Measurements from ENCODE around the gene TPGS1.

TPGS1 gene

DNA sequence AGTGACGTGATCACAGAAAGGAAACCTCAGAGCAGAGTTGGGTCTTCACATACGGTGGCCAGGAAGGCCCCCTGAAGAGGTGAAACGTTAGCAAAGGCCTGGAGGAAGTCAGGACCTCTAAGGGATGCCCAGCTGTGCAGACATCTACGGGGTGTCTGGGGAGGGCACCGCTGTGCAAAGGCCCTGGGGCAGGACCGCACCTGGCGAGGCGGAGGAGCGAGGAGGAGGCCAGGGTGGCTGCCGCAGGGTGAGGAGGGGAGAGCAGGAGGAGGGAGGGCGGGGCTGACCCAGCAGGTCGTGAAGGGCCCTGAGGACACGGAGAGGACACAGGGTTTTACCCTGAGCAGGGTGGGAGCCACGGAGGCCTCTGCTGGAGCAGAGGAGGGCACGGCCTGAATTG lies 22.8 kb upstream of the TPGS1 start:
- H3K4me1 ChIP-seq (ENCODE audit: control insufficient read depth in 1 of 2, insufficient read depth in 2 of 2, low read length in 2 of 2) = peaks cover 14 to 19% of the 10 kb centered on the region in 2 experiments
- H3K4ac ChIP-seq (ENCODE audit: low read depth, low read length) = no peak overlapping the region
- no peak overlapping the region for H2AK5ac ChIP-seq (ENCODE audit: low read length)
- no peak overlapping the region for H3K23ac ChIP-seq (ENCODE audit: low read length)
- no peak overlapping the region for H4K8ac ChIP-seq (ENCODE audit: low read depth, low read length)
- peaks cover 21% of the 10 kb centered on the region for H3K79me1 ChIP-seq (ENCODE audit: low read length)
- no peak overlapping the region for H3K27ac ChIP-seq (ENCODE audit: low read depth, low read length)
- no peak overlapping the region for H2AFZ ChIP-seq (ENCODE audit: insufficient read depth, low read length, poor library complexity)
- no peak overlapping the region for H3K14ac ChIP-seq (ENCODE audit: low read length)
- no peaks in the 10 kb centered on the region for H3K36me3 ChIP-seq (ENCODE audit: control insufficient read depth in 1 of 2, insufficient read depth in 2 of 2, low read length in 2 of 2)
- H4K91ac ChIP-seq (ENCODE audit: low read depth, low read length) = no peak overlapping the region
- no peak overlapping the region for H2BK120ac ChIP-seq (ENCODE audit: insufficient read depth, low read length, poor library complexity)
- H2BK5ac ChIP-seq (ENCODE audit: low read depth, low read length, poor library complexity) = no peak overlapping the region
- no peak overlapping the region for H3K4me2 ChIP-seq (ENCODE audit: low read length)
- peaks cover 6% of the 10 kb centered on the region for H3K9me3 ChIP-seq (ENCODE audit: insufficient read depth, low read depth, low read length)
- H3K18ac ChIP-seq (ENCODE audit: low read length) = no peak overlapping the region
- WGBS (ENCODE audit: extremely low coverage, insufficient coverage, insufficient read length) = no CpG with 5 or more reads among the region's 15 CpGs
- no peak overlapping the region for H3K9ac ChIP-seq (ENCODE audit: low read length)
- no peaks in the 10 kb centered on the region for H3K27me3 ChIP-seq (ENCODE audit: insufficient read depth, low read length)
- H2BK12ac ChIP-seq (ENCODE audit: low read length) = no peak overlapping the region
- no peak overlapping the region for H4K12ac ChIP-seq (ENCODE audit: low read depth, low read length)
- no peak overlapping the region for H3K4me3 ChIP-seq (ENCODE audit: low read depth, low read length)
- DNase-seq = no peak
- H3K79me2 ChIP-seq (ENCODE audit: control insufficient read depth, insufficient read depth, low read length, poor library complexity) = peaks cover 4% of the 10 kb centered on the region

DNA sequence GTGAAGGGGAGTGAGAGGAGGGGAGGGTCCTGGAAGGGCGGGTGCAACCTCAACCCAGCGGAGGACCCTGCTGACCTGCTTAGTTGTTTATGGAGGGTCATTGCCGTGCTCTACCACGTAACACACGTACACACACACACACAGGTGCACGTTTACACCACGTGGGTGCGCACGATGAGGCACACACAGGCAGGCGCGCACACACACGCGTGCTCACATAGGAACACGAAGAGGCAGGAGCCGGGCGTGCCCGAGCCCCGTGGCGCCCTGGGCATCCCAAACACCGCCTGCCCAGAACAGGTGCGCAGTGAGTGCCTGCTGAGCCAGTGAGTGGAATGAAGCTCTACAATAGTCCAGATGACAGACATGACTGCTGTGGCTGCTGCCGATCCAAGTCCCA lies 22.2 kb upstream of the TPGS1 start:
- Histone ChIP-seq H2BK5ac (ENCODE audit: low read depth, low read length, poor library complexity) (no peak overlapping the region), H3K27me3 (ENCODE audit: insufficient read depth, low read length) (no peaks in the 10 kb centered on the region), H3K4ac (ENCODE audit: low read depth, low read length) (no peak overlapping the region), H3K9me3 (ENCODE audit: insufficient read depth, low read depth, low read length) (peaks cover 6% of the 10 kb centered on the region), H3K9ac (ENCODE audit: low read length) (no peak overlapping the region), H2AFZ (ENCODE audit: insufficient read depth, low read length, poor library complexity) (no peak overlapping the region), H3K79me2 (ENCODE audit: control insufficient read depth, insufficient read depth, low read length, poor library complexity) (peaks cover 4% of the 10 kb centered on the region), H3K36me3 (ENCODE audit: control insufficient read depth in 1 of 2, insufficient read depth in 2 of 2, low read length in 2 of 2) (no peaks in the 10 kb centered on the region), H2BK120ac (ENCODE audit: insufficient read depth, low read length, poor library complexity) (no peak overlapping the region), H3K18ac (ENCODE audit: low read length) (no peak overlapping the region), H4K8ac (ENCODE audit: low read depth, low read length) (no peak overlapping the region), H3K14ac (ENCODE audit: low read length) (no peak overlapping the region), H3K27ac (ENCODE audit: low read depth, low read length) (no peak overlapping the region), H2AK5ac (ENCODE audit: low read length) (no peak overlapping the region), H2BK12ac (ENCODE audit: low read length) (no peak overlapping the region), H4K91ac (ENCODE audit: low read depth, low read length) (peak overlapping the region; percentile 89), H3K23ac (ENCODE audit: low read length) (no peak overlapping the region), H3K79me1 (ENCODE audit: low read length) (peaks cover 22% of the 10 kb centered on the region), H3K4me3 (ENCODE audit: low read depth, low read length) (no peak overlapping the region), H3K4me1 (ENCODE audit: control insufficient read depth in 1 of 2, insufficient read depth in 2 of 2, low read length in 2 of 2) (peaks cover 14 to 22% of the 10 kb centered on the region in 2 experiments), H4K12ac (ENCODE audit: low read depth, low read length) (no peak overlapping the region), H3K4me2 (ENCODE audit: low read length) (no peak overlapping the region)
- DNase-seq = no peak
- no CpG with 5 or more reads among the region's 22 CpGs for WGBS (ENCODE audit: extremely low coverage, insufficient coverage, insufficient read length)

DNA sequence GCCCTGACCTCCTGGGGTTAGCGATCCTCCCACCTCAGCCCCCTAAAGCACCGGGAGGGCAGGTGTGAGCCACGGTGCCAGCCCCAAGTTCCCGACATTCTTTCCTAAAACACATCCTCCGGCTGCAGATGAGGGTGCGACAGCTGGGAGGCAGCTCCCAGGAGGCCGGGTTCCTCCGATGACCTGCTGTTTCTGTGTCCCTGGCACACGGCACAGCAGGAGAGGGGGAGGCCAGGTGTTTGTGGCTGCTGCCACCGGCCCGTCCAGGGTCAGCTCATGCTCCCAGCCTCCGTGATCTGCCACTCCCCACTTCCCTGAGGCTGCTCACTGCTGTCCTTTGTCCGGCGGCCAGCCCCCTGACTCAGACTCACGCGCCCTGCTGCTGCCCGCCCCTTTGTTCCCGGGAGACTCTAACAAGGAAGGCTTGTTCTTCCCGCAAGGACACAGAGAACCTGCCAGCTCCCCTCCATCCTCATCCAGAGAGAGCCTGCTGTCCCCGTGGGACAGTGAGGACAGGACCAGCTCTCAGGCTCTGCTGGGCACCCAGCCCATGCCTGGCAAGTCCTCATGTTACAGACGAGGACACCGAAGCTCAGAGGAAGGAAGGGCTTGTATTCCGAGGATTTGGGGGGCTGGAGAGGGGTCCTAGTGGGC lies 21.6 kb upstream of the TPGS1 start:
- no peaks in the 10 kb centered on the region for H3K27me3 ChIP-seq (ENCODE audit: insufficient read depth, low read length)
- H3K79me2 ChIP-seq (ENCODE audit: control insufficient read depth, insufficient read depth, low read length, poor library complexity) = peaks cover 4% of the 10 kb centered on the region
- peak overlapping the region; percentile 8 for H2BK5ac ChIP-seq (ENCODE audit: low read depth, low read length, poor library complexity)
- H3K4me3 ChIP-seq (ENCODE audit: low read depth, low read length) = no peak overlapping the region
- H3K36me3 ChIP-seq (ENCODE audit: control insufficient read depth in 1 of 2, insufficient read depth in 2 of 2, low read length in 2 of 2) = no peaks in the 10 kb centered on the region
- peak overlapping the region; percentile 68 for H2BK12ac ChIP-seq (ENCODE audit: low read length)
- peaks cover 22% of the 10 kb centered on the region for H3K79me1 ChIP-seq (ENCODE audit: low read length)
- H3K9ac ChIP-seq (ENCODE audit: low read length) = peak overlapping the region; percentile 59
- H3K4me1 ChIP-seq (ENCODE audit: control insufficient read depth in 1 of 2, insufficient read depth in 2 of 2, low read length in 2 of 2) = peaks cover 14 to 22% of the 10 kb centered on the region in 2 experiments
- H2BK120ac ChIP-seq (ENCODE audit: insufficient read depth, low read length, poor library complexity) = peak overlapping the region; percentile 5
- peak overlapping the region; percentile 38 for H4K8ac ChIP-seq (ENCODE audit: low read depth, low read length)
- peak in 1 of 2 donors; percentile 12 for DNase-seq
- no peak overlapping the region for H3K23ac ChIP-seq (ENCODE audit: low read length)
- H4K91ac ChIP-seq (ENCODE audit: low read depth, low read length) = peak overlapping the region; percentile 89
- peak overlapping the region; percentile 10 for H3K4ac ChIP-seq (ENCODE audit: low read depth, low read length)
- peak overlapping the region; percentile 30 for H3K27ac ChIP-seq (ENCODE audit: low read depth, low read length)
- H3K14ac ChIP-seq (ENCODE audit: low read length) = peak overlapping the region; percentile 50
- peak overlapping the region; percentile 1 for H3K18ac ChIP-seq (ENCODE audit: low read length)
- peak overlapping the region; percentile 73 for H4K12ac ChIP-seq (ENCODE audit: low read depth, low read length)
- no CpG with 5 or more reads among the region's 23 CpGs for whole genome bisulfite sequencing (ENCODE audit: extremely low coverage, insufficient coverage, insufficient read length)
- peaks cover 6% of the 10 kb centered on the region for H3K9me3 ChIP-seq (ENCODE audit: insufficient read depth, low read depth, low read length)
- peak overlapping the region; percentile 13 for H2AFZ ChIP-seq (ENCODE audit: insufficient read depth, low read length, poor library complexity)
- H2AK5ac ChIP-seq (ENCODE audit: low read length) = peak overlapping the region; percentile 76
- H3K4me2 ChIP-seq (ENCODE audit: low read length) = peak overlapping the region; percentile 8

DNA sequence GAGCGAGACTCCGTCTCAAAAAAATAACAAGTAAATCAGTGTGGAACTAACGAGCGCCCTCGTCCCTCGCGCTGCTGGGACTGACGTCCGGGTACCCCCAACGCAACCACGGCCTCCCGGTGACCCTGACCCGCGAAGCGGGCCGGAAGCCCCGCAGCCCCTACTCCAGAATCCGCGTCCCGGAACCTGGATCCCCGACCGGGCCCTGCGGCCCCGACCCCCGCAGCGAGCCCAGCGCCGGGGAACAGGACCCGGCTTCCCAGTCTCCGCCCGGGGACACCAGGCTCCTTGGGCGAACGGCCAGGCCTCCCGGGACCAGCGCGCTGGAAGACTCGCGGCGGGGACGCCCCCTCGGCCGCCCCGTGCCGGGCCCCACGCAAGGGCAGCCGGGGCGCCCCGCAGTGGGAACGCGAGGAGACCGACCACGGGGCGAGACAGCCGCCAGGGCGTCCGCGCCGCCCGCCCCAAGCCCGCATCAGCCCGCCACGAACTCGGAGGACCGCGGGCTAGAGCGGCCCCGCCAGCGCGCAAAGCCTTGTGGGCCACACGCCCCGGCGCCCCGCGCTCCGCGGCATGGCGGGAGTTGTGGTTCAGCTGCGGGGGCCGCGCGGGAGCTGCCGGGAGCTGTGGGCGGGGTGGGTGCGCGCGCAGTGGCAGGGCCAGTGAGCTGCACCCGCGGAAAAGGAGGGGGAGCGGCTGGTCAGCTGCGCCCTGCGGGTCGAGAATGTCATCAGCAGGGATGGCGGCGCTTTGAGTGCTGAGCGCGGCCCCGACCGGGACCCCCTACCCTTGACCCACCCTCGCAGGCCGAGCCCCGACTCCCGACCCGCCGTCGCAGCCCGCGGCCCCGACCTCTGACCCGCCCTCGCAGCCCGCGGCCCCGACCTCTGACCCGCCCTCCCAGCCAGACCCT lies 18.5 kb upstream of the TPGS1 start:
- peak; percentile 81 to 82 for DNase-seq
- H3K79me2 ChIP-seq (ENCODE audit: control insufficient read depth, insufficient read depth, low read length, poor library complexity) = peaks cover 4% of the 10 kb centered on the region
- peak overlapping the region; percentile 80 for H3K14ac ChIP-seq (ENCODE audit: low read length)
- peak overlapping the region; percentile 85 for H2BK120ac ChIP-seq (ENCODE audit: insufficient read depth, low read length, poor library complexity)
- peak overlapping the region; percentile 99 for H3K9ac ChIP-seq (ENCODE audit: low read length)
- H2BK5ac ChIP-seq (ENCODE audit: low read depth, low read length, poor library complexity) = peak overlapping the region; percentile 92
- peak overlapping the region; percentile 7 for H2AK5ac ChIP-seq (ENCODE audit: low read length)
- H3K79me1 ChIP-seq (ENCODE audit: low read length) = peaks cover 22% of the 10 kb centered on the region
- peaks cover 14 to 22% of the 10 kb centered on the region in 2 experiments for H3K4me1 ChIP-seq (ENCODE audit: control insufficient read depth in 1 of 2, insufficient read depth in 2 of 2, low read length in 2 of 2)
- no peak overlapping the region for H2BK12ac ChIP-seq (ENCODE audit: low read length)
- H3K9me3 ChIP-seq (ENCODE audit: insufficient read depth, low read depth, low read length) = peaks cover 10% of the 10 kb centered on the region
- H3K27ac ChIP-seq (ENCODE audit: low read depth, low read length) = peak overlapping the region; percentile 96
- peak overlapping the region; percentile 99 for H3K4me2 ChIP-seq (ENCODE audit: low read length)
- H3K23ac ChIP-seq (ENCODE audit: low read length) = no peak overlapping the region
- H3K27me3 ChIP-seq (ENCODE audit: insufficient read depth, low read length) = no peaks in the 10 kb centered on the region
- peak overlapping the region; percentile 61 for H2AFZ ChIP-seq (ENCODE audit: insufficient read depth, low read length, poor library complexity)
- peak overlapping the region; percentile 78 for H3K18ac ChIP-seq (ENCODE audit: low read length)
- no CpG with 5 or more reads among the region's 114 CpGs for WGBS (ENCODE audit: extremely low coverage, insufficient coverage, insufficient read length)
- peak overlapping the region; percentile 92 for H4K12ac ChIP-seq (ENCODE audit: low read depth, low read length)
- no peaks in the 10 kb centered on the region for H3K36me3 ChIP-seq (ENCODE audit: control insufficient read depth in 1 of 2, insufficient read depth in 2 of 2, low read length in 2 of 2)
- H3K4ac ChIP-seq (ENCODE audit: low read depth, low read length) = peak overlapping the region; percentile 85
- H4K8ac ChIP-seq (ENCODE audit: low read depth, low read length) = peak overlapping the region; percentile 97
- H3K4me3 ChIP-seq (ENCODE audit: low read depth, low read length) = peak overlapping the region; percentile 96
- H4K91ac ChIP-seq (ENCODE audit: low read depth, low read length) = peak overlapping the region; percentile 97
